Measurements from ENCODE around the gene ZMYND8.

DNA sequence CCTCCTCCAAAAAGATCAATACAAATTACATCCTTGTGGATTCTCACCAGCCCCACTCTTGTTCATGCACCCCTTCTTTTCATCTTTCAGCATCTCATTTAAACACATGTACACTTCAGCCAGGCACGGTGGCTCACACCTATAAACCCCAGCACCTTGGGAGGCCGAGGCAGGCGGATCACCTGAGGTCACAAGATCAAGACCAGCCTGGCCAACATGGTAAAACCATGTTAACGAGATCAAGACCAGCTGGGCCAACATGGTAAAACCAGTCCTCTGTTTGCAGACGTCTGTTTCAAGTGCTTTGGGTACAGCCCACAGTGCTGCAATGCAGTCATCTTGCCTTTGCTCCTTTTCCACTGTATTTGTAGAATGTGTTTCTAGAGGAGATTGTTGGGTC is 45.3 kb downstream of the ZMYND8 start:
- TF ChIP-seq, protein P1, sequence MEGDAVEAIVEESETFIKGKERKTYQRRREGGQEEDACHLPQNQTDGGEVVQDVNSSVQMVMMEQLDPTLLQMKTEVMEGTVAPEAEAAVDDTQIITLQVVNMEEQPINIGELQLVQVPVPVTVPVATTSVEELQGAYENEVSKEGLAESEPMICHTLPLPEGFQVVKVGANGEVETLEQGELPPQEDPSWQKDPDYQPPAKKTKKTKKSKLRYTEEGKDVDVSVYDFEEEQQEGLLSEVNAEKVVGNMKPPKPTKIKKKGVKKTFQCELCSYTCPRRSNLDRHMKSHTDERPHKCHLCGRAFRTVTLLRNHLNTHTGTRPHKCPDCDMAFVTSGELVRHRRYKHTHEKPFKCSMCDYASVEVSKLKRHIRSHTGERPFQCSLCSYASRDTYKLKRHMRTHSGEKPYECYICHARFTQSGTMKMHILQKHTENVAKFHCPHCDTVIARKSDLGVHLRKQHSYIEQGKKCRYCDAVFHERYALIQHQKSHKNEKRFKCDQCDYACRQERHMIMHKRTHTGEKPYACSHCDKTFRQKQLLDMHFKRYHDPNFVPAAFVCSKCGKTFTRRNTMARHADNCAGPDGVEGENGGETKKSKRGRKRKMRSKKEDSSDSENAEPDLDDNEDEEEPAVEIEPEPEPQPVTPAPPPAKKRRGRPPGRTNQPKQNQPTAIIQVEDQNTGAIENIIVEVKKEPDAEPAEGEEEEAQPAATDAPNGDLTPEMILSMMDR (IDR thresholded peaks at IDR 0.05; ENCODE audit: low read length) = no peak
- TF ChIP-seq EZH2 (IDR thresholded peaks at IDR 0.05; ENCODE audit: borderline replicate concordance, low read length) = no peak

Measured in OCI-LY1 (cell line).